NCI-H146 (cell line): ENCODE results near the gene IQCK.

ENCODE experiments used
- DNase-seq: peaks from one replicate; lab custom pipeline; 2025; lab: John Stamatoyannopoulos, UW

IQCK gene

DNA sequence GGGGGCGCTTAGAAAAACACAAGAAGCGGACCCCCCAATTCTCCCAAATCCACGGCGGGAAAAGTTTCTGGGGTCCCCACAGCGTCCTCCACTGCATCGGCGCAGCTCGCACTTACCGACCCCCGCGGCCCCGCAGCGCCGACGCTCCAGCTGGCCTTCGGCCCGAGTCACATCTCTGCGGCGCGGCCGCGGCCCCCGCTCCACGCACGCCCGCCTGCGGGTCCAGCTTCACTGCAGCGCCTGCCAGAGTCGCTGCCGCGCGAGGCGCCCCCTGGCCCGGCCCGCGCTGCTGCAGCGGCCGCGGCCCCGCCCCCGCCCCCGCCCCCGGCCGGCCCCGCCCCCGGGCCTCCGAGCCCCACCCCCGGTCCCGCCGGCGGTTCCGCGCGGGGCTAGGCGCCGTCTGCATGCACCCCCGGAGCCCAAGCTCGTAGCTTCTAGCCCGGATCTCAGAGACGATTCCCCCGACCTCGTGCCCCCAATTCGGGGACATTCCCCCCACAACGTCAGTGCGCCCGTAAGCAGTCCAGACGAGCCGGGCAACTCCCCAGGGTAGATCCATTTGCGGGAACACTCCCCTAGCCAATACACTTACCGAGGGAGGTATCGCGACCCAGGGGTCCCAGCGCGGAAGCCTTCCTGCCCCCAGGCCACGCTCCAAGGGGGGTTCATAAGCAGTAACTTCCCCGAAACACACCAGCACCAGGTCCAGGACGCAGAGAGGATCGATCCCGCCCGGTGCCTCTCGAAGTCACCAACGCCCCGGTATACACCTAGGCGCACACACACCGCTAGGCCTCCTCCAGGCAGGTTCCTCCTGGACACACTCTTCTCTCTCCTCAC is 166.8 kb downstream of the IQCK start, which contains the start of gene GPRC5B:
Gene GPRC5B (minus strand): TSS at position 238 of the 840 bp plus-strand sequence. CDS start 12,003 bp downstream, outside the sequence.
- peak; percentile 77 for DNase-seq

DNA sequence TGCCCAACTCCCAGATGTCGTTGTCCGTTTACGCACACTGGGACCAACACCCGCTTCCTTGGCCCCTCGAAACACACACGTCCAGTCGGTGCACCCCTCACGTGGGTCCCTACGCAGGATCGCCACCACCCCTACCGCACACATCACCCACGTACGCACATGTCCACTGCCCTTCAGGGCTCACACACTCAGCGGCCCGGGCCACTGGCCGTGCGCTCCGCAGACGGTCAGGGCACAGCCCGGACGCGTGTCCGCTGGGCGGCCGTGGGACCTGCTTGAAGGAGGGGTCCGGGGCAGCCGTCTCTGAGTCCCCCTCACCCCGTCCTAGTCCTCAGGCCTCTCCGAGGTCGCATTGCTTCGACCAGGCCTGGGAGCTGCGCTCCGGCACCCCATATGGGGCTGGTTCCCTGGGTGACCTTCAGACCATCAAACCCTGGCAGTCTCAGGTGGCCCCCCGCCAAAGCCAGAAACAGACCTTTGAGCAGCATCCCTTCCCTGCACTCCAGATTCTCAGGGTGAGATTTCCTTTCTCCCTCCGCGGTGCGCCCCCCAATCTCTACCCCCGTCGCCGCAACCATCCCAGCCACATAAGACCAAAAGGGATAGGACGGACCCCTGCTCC is 167.5 kb downstream of the IQCK start:
- DNase-seq = no peak

DNA sequence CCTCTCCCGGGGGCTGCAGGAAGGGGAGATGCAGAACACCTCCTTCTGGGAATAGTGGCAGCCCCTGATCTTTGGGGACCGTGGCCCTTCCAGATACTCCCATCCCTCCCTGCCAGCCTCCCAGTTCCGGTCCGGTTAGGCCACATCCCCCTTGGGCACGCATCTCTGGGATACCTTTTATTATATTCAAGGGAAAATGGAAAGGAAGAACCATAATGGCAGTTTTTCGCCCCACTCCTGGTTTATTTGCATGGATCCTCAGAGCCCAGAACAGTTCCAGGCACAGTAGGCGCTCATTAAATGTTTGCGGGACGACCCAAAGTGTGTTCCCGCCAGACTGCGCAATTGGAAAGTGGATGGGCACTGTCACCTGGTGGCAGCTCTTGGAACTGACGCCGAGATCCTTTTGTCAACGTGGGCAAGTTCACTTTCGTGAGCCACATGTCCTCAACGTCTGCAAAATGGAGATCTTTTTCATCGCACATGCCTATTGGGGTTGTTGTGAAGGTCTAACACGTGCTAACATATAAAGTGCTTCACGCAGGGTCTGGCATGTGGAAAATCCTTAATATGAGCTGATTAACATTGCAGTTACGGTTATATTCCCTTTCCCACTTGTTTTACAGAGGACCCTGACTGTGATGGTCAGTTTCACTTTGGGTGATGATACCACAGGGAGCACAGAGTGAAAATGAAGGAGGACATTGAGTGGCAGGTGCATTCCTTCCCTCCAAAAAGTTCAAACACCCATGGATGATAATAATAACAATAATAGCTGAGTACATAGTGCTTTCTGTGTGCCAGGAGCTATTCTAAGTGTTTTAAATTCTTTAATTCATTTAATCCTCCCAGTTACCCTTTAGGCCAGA is 168.2 kb downstream of the IQCK start:
- DNase-seq = peak; percentile 75

DNA sequence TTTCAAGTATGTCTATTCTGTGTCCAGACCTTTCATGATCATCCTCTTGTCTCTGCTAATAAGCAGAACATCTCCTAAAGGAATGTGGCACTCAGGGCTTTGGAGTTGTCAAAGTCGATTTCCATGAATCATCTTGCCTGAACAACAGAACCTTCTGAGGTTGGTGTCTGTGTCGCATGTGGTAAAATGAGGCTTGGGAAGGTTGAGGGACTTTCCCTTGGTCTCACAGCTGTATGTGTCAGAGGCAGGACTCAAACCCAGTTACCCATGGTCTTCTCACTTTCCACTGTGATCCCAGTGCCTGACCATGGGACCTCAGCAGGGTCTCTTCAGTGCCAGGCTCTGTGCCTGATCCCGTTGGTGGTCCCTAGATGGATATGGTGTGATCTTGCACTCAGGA is 170.8 kb downstream of the IQCK start:
- no peak for DNase-seq

DNA sequence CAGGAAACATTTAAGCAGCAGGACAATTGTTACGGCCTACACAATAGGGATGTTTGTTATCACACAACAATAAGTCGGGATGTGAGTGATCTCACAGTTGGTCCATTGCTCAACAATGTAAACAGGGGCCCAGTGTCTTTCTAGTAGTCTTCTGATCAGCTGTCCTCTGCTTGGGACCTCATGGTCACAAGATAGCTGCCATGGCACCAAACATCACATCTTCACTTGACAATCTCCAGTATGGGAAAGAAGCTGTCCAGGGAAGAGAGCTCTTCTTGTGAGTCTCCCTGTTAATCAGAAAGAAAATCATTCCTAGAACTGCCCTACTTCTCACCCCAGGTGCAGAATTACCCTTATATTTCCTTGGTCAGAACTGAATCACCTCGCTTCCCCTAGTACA is 172.8 kb downstream of the IQCK start:
- no peak for DNase-seq

DNA sequence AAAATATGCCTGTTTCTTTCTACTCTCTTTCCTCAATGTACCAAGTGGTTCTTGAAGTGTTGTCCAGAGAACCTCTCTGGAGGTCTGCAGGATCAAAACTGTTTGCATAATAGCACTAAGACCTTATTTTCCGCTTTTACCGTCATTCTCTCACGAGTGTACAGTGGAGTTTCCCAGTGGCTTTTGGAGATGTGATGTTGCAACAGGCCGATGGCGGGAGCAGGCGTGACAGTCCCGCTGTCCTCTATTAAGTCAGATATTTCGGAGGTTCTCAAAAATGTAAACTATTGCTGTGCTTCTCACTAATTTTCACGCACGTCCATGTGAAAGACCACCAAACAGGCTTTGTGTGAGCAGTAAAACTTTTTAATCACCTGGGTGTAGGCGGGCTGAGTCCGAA is 174.8 kb downstream of the IQCK start:
- DNase-seq = no peak

DNA sequence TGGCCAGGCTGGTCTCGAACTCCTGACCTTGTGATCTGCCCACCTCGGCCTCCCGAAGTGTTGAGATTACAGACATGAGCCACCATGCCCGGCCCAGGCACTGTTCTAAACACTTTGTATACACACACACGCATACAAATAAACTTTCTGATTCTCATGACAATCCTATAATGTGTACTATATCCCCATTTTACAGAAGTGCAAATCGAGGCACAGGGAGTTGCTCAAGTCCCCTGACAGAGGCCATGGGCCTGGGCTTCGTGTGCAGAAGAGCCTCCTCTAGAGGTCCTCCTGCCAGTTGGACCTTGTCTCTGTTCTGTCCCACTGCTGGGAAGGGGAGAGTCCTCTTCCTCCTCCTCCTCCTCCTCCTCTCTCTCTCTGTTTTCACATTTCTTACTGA is 176.5 kb downstream of the IQCK start:
- DNase-seq = no peak

DNA sequence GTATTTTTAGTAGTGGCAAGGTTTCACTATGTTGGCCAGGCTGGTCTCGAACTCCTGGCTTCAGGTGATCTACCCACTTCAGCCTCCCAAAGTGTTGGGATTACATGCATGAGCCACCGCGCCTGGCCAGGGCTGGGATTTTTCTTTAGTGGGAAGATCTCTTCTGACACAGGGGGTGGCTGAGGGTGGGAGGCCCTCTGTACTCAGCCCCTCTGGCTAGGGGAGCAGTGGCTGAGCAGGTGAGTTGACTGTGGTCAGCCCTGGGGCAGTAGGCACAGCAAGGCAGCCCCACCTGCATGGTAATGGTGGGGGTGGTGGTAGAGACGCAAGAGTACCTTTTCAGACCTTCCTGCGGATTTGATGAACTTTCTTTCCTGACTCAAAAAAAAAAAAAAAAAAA is 178.9 kb downstream of the IQCK start:
- DNase-seq = no peak

DNA sequence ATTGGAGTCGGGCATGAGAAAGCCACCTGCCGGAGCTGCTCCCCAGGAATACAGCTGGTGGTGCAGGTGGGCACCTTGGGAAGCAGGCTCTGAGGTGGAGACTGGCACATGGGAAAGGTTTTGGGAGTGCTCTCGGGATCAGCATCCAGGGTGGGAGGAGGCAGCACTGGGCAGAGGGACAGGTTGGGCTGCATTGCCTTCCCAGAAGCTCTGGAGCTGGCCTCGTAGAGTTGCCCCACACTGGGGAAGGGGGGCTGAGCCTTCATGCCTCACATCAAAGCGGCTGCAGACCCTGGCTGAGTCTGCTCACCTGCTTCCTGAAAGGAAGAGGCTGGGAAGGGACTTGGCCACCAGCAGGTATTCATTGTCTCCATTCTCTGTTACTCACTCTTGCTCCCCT is 180.1 kb downstream of the IQCK start:
- no peak for DNase-seq

DNA sequence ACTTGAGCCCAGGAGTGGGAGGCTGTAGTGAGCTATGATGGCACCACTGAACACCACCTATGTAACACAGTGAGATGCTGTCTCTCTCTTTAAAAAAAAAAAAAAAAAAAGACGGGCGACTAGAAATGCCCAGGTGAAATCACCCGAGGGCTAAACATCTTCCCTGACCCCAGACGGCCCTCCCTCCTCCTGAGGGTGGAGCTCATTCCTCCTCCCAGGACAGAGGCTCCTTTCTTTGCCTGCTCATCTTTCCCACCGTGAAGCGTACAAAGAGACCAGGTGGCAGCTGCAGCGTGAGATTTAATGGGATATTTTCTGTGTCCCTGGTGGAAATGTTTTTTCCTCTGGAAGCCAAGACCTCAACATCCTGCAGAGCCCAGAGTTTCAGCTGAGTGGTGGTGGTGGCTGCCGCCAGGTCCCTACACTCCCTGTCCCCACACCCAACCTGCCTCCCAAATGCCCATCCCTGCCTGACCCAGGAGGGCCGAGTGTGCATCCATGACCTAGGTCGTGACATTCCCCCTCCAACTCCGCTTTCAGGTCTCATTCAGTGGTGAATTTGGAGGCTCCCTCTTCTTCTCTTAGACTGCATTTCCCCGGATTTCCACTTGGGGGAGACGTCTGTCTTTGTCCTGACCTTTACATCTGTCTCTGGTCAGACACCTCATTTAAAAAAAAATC is 181.0 kb downstream of the IQCK start:
- DNase-seq = peak; percentile 75

DNA sequence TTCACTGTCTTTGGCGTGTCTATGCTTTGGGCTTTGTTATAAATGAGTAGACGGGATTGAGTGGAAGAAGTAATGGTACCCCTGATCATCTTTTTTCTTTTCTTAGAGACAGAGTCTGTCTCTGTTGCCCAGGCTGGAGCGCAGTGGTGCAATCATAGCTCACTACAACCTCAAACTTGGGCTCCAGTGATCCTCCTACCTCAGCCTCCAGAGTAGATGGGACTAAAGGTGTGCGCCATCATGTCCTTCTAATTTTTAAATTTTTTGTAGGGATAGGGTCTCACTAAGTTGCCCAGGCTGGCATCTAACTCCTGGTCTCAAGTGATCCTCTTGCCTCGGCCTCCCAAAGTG is 181.5 kb downstream of the IQCK start:
- DNase-seq = no peak

DNA sequence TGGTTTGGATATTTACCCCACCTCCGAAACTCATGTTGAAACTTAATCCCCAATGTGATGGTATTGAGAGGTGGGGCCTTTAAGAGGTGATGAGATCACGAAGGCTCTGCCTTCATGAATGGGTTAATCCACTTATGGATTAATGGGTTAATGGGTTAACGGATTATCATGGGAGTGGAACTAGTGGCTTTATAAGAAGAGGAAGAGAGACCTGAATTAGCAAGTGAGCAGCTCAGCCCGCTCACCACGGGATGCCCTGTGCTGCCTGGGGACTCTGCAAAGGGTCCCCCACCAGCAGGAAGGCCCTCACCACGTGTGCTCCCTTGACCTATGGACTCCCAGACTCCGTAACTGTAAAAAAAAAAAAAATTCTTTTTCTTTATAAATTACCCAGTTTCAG is 183.1 kb downstream of the IQCK start:
- DNase-seq = no peak

DNA sequence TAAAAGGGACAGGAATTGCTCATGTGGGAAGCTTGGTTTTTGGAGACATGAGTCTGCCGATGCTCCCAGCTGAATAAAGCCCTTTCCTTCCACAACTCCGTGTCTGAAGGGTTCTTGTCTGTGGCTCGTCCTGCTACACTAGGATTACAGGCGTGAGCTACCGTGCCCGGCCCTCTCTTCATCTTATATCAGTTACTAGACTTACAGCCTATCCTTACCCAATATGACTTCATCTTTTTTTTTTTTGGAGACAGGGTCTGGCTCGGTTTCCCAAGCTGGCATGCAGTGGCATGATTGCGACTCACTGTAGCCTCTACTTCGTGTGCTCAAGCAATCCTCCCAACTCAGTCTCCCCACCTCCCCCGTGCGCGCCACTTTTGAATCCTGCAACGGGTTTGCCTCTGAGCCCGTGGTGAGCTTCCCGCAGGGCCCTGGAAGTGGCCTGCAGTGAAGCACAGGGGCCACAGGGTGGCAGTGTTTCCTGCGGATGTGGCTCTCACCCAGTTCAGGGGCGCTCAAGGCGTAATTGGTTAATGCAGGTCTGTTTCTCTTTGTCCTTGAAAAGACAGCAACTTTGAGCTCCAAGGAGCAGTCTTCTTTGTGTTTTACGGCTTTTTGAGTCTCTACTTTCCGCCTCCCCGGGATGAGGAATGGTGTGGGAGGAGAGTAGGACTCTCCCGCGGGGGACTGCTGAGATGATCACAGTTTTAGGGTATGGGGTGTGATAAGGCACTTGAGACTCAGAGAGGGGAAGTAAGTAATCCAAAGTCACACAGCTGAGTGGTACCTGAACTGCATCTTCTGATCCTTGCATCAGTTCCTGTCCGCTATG is 189.3 kb downstream of the IQCK start:
- DNase-seq = peak; percentile 76
